Astrocyte of the cerebellum (primary cell): ENCODE measurements around the gene PLXNB3.

ENCODE experiments used
- DNase-seq: peaks from one replicate; pipeline ENCODE4 v3.0.0-alpha.2; 2011; ENCODE audit warnings: low read depth
- H3K4me3 ChIP-seq: 2 replicates; pipeline ENCODE4 v1.5.1; 2011; ENCODE audit warnings: mild to moderate bottlenecking, low read depth, low read length, moderate library complexity
- CTCF ChIP-seq: IDR thresholded peaks from 2 replicates; pipeline ENCODE4 v1.5.1; 2012; ENCODE audit warnings: low read length, low read depth, moderate library complexity, mild to moderate bottlenecking; ENCODE audit errors: missing control alignments
- in situ Hi-C: cut with HindIII; loops from 2 replicates; pipeline ENCODE4 v1.10.0; 2017; ENCODE audit warnings: low sequenced_read_pairs

The PLXNB3 gene

GRCh38 chrX:153793291-153793690 lies 29.2 kb downstream of the PLXNB3 start:
- in situ Hi-C loops = no loop called here
- H3K4me3 ChIP-seq = peak overlapping the region; percentile 70
- no peak for TF ChIP-seq CTCF
- no peak for DNase-seq

- TF ChIP-seq CTCF = no peak
- in situ Hi-C loops = no loop called here
- peak within 1 kb of the TSS; percentile 70 for H3K4me3 ChIP-seq
- DNase-seq = peak; percentile 83
These were observed 30.2 kb downstream of the PLXNB3 start, which contains the start of the genes IDH3G and SSR4 for GRCh38 chrX:153794018-153794896. IDH3G (minus strand) TSS chrX:153794375; CDS start chrX:153794326, 49 bp downstream. SSR4 (plus strand) TSS chrX:153794668; CDS start chrX:153794688, 20 bp downstream.

DNA sequence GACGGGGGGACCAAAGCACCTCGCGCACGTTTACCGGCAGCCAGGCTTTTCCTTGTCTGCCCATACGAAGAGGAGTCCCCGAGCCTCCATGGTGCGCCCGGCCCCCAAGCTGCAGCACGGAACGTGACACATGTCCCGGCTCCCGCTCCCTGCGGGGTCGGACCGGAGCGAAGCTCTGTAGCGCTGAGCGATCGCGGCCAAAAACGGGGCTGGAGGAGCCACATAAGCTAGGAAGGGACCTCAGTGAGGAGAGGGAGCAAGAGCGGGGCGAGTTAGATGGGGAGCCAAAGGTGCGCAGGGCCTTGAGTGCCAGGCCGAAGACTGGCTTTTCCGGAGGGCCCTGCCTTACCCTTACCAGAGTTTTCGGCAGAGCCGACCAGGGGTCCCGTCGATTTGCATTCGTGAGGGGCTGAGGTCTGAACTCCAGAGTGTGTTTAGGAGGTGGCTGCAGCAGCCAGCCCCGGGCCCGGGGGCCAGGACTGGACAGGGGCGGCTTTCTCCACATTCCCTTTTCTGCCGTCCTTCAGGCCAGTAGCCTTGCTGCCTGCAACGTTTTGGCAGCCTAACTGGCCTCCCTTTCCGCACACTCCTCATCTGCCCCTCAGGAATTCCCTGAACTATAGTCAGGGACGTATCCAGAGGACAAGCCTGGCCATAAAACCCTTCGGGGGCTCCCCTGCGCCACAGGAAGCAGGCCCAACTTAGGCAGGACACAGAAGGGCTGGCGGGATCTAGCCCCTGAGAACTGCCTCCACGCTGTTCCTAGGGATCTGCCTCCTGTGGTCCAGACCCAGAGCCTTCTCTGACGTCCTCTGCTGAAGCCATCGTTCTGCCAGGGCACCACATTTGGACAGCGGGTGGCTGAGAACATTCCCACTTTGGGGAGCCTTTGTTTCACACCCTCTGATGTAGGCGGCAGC lies 31.1 kb downstream of the PLXNB3 start:
- TF ChIP-seq CTCF = no peak
- DNase-seq = no peak
- H3K4me3 ChIP-seq = peak overlapping the region; percentile 70
- in situ Hi-C loops = no loop called here

DNA sequence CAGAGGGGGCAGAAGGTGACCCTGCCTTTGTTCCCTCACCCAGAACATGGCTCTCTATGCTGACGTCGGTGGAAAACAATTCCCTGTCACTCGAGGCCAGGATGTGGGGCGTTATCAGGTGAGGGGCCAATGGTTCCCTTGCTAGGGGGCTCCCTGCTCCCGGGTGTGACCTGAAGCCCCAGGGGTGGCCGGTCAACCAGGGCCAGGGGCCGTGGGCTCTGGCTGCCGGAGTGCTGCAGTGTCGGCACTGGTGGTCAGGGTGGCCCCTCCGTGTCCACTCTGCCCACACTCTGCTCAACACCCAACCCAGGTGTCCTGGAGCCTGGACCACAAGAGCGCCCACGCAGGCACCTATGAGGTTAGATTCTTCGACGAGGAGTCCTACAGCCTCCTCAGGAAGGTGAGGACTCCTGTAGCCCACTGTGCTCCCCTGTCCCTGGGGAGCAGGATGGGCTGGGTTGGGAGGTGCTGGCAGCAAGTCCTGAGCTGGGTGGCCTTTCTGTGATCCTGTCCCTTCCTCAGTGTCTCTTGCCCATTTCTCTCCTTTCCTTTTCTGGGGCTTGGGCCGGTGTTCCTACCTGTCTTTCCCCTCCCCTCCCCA lies 33.5 kb downstream of the PLXNB3 start:
- in situ Hi-C loops = no loop called here
- no peak for DNase-seq
- no peak overlapping the region for H3K4me3 ChIP-seq
- no peak for TF ChIP-seq CTCF

DNA sequence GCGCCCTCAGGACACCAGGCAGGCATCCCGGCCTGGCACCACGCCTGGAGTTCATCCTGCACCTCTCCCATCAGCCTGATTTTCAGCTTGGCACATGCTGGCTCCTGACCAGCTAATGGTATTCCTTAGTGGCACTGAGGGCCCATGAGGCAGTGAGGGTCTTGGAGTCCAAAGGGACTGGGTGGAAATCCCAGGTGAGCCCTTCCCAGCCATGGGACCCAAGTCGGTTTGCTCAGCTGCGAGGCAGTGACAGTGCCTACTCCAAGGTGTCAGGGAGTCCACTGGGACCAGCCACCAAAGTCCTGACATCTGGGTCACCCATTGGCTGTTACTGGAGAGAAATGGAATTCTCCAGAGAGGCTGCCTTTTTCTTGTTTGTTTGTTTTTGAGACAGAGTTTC lies 35.3 kb downstream of the PLXNB3 start:
- in situ Hi-C loops = no loop called here
- no peak for TF ChIP-seq CTCF
- H3K4me3 ChIP-seq = no peak overlapping the region
- no peak for DNase-seq

GRCh38 chrX:153800177-153800722 lies 36.2 kb downstream of the PLXNB3 start:
- DNase-seq = no peak
- in situ Hi-C loops = no loop called here
- TF ChIP-seq CTCF = no peak

More at GRCh38 chrX:153800177-153800722, 36.2 kb downstream of the PLXNB3 start:
- no peak overlapping the region for H3K4me3 ChIP-seq
